Mucosa of gallbladder (tissue), 1 donor: ENCODE results near the gene PDE3B. TPM values are rescaled to one million over a fixed set of nuclear protein-coding genes. Genes with fewer than 3 reads are reported as not detected.
"Not testable (repeated sequence)": the region's sequence is repeated elsewhere in the genome, so short reads cannot be mapped to it uniquely, and the experiment has no call there.

Source experiments
- DNase-seq: peaks from one replicate; pipeline ENCODE4 v3.0.0-alpha.2; 2020; ENCODE audit warnings: low spot score
- total RNA-seq: library from RNA; stranded (reverse); gene quantifications from one replicate; pipeline ENCODE4 v1.2.1, GENCODE V29; 2021
- donor health status: DM: no; HTN: no; CAD: no.

Gene PDE3B
- total RNA-seq, 1 donor from 2014 or later, result 7.5 TPM

- DNase-seq, result no peak
These were observed 165.9 kb downstream of the PDE3B start for GRCh38 chr11:14809466-14809865.

DNA sequence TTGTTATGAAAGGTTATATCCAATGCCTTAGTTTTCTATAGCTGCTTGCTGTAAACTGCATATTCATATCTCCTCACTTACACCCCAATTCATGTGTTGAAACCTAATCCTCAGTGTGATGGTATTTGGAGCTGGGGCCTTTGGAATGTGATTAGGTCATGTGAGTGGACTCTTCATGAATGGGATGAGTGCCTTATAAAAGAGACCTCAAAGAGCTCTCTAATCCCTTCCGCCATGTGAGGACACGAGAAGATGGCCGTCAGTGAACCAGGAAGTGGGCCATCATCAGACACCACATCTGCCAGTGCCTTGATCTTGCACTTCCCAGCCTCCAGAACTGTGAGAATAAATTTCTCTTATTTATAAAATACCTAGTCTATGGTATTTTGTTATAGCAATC, 169.2 kb downstream of the PDE3B start:
- DNase-seq, result no peak

DNA sequence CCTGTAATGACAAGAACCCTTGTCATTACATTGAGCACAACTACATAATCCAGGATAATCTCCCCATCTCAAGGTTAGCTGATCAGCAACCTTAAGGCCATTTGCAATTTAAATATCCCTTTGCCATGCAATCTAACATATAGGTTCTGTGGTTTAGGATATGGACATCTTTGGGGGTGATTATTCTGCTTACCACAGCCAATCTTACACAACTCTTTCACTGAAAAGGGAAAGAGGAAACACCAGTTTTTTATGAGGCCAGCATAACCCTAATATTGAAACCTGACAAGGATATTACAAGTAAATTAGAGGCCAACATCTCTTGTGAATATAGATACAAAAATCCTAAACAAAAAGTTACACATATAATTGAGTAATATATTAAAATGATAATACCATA, 169.9 kb downstream of the PDE3B start:
- no peak for DNase-seq

DNA sequence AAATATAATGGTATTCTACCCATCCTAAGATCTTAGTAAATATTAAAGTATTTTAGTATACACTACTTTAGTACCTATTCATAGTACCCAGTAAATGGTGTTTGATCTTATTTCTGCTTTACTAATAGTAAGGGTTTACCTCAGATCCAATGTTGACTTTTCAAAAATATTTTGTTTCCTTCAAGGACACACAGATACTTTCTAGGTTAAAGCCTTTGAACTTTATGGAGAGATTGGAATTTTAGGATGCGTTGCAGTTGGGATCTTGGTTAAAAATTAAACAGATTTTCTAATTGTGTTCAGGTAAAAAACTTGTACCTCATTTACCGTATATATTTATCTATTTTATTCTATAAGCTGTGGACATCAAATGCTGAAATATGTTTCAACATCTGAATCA, 175.2 kb downstream of the PDE3B start:
- no peak for DNase-seq

GRCh38 chr11:14819596-14819995, 176.0 kb downstream of the PDE3B start:
- no peak for DNase-seq

GRCh38 chr11:14821031-14821430, 177.4 kb downstream of the PDE3B start:
- DNase-seq, result no peak

GRCh38 chr11:14826600-14826999, 183.0 kb downstream of the PDE3B start:
- DNase-seq, result no peak

DNA sequence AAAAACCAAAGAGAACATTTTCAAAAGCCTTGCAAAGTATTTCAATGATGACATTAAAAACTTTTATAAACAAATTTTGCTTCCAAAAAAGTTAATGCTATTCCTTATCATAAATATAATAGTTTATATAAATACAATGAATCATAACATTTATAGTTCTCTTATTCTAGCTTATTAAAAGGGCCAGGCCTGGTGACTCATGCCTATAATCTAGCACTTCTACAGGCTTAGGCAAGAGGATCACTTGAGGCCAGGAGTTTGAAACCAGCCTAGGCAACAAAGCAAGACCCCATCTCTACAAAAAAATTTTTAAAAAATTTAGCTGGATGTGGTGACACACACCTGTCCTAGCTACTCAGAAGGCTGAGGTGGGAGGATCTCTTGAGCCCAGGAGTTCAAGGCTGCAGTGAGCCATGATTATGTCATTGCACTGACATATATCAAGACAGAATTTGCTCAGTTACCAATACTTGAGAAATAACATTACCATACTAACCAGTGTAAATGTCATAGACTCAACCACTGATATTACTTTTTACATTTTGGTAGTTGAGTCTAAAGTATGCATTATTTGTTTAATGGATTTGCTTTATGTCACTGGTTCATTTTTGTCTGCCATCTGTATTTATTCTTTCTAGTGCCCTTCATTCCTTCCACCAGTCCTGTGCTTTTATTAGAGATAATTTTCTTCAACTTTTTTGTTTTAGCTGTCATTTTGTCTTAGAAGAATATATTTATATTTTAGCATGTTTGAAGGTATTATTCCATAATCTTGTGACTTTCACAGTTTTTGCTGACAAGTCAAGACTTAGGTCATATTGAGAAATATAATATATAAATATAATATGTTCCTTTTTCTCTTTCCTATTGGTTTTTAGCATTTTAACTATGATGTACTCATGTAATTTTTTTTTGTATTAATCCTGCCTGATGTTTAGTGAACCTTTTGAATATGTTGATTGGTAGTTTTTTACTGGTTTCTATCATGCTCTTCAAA, 192.2 kb downstream of the PDE3B start:
- DNase-seq, result no peak

DNA sequence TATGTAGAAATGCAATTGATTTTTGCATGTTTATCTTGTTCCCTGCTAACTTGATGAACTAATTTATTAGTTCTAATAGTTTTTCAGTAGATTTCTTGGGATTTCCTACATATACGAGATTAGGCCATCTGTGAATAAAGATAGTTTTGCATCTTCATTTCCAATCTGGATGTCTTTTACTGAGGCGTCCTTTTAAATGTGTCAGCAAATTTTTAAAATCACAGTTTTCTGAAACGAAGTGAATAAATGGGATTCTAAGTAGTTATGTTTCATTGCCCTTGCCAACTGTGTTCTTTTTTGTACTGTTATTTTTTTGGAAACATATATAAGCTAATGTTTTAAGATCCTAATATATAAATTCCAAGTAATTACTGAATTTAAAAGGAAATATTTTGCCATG, 198.4 kb downstream of the PDE3B start:
- DNase-seq, result no peak

DNA sequence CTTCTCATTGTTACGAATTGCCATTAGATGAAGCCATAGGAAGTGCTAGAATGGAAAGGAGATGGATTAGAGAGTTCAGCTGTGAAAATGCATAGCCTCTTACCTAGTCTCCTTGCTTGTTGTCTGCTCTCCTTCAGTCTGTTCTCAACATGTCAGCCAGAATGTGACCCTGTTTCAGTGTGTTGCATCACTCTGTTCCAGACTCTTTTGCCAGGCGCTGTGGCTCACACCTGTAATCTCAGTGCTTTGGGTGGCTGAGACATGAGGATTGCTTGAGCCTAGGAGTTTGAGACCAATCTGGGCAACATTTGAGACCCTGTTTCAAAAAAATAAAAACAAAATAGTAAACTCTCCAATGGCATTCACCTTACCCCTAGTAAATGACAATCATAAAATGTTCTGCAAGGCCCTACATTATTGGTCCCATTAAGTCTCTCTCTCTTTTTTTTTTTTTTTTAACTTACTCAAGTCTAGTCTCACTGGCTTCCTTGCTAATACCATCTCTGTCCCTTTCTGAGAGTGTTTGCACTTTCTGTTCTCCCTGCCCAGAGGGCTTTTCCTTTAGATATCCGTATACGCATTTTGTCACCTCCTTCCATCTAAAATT, 209.1 kb downstream of the PDE3B start:
- DNase-seq, result no peak

DNA sequence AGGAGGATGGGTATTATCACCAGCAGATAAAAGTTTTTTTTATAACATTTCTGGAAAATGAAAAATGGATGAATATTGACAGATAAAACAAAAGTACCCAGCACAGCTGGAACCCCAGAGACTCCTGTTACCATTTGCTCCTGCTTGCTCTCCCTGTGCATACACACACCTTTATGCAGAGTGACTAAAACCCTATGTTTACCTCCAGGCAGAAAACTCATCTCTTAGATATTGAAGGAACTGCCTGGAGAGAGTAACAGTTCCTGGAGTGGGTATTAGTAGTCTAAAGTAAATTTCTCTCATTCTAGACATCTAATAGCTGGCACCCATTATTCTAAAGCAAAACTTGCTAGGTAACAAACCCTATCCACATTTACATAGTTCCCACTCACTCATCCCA, 210.5 kb downstream of the PDE3B start:
- DNase-seq, result no peak

DNA sequence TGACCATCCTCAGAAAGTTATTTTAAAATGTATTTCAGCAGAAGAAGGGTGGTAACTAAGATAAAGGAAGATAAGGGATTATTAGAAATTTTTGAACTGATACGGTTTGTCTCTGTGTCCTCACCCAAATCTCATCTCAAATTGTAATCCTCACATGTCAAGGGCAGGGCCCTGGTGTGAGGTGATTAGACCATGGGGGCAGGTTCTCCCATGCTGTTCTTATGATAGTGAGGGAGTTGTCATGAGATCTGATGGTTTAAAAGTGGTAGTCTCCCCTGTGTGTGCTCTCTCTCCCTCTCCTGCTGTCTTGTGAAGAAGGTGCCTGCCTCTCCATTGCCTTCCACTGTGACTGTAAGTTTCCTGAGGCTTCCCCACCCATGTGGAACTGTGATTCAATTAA, 212.3 kb downstream of the PDE3B start:
- no peak for DNase-seq

DNA sequence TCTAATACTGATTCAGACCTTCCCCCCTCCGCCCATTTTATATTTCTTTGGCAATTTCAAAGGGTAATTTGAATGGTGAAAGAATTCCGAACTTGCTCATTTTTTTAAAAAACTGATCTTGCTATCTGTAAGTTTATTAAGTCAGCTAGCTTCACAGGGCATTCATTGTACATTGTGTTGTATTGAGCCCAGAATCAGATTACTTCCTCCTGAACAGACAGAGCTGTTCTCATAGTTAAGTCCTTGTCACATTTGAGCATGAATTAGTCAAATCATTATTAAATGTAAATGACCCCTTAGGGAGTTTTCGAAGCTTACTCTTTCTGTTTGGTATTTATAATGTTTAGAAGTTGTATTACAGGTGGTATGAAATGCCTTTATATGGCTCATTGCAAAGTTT, 214.0 kb downstream of the PDE3B start:
- no peak for DNase-seq

DNA sequence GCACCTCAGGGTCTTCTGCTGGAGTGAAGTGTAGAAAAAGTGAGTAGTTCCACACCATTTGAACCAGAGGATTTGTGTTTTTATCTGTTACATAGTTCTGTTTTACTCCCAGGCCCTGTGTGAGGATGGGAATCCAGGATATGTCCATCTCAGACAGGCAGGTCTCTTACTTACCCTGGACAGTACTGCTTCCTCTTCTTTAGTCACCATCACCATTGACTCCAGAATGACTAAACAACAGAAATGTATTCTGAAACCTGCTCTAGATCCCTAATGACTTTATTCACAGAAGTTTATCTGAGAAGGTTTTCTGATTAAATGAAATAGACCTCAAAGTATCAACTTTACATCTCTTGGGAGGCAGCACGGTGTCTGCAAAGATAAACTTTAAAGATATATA, 214.8 kb downstream of the PDE3B start:
- DNase-seq, result no peak

- DNase-seq, result no peak
These were observed 216.9 kb downstream of the PDE3B start for GRCh38 chr11:14860511-14860910.

GRCh38 chr11:14861680-14862079, 218.1 kb downstream of the PDE3B start:
- DNase-seq, result peak; percentile 54

GRCh38 chr11:14863775-14864174, 220.2 kb downstream of the PDE3B start:
- not testable (repeated sequence) for DNase-seq

GRCh38 chr11:14872032-14872431, 228.4 kb downstream of the PDE3B start:
- DNase-seq, result no peak

DNA sequence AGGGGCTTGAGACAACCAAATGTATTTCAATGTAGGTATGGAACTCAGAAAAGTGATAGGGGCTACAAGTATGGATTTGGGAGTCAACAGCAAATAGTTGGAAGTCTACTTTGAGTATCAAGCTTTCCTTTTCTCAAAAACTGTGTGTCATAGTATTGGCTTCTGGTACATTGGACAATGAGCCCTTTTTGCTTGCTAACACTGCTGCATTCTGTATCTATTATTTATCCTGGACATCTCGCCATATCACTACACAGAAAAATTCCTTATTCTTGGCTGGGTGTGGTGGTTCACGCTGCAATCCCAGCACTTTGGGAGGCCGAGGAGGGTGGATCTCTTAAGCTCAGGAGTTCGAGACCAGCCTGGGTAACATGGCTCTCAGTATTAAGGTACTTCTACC, 230.0 kb downstream of the PDE3B start:
- DNase-seq, result no peak

- no peak for DNase-seq
These were observed 231.6 kb downstream of the PDE3B start for GRCh38 chr11:14875163-14875562.

- DNase-seq, result no peak
These were observed 238.1 kb downstream of the PDE3B start for GRCh38 chr11:14881576-14882193.

DNA sequence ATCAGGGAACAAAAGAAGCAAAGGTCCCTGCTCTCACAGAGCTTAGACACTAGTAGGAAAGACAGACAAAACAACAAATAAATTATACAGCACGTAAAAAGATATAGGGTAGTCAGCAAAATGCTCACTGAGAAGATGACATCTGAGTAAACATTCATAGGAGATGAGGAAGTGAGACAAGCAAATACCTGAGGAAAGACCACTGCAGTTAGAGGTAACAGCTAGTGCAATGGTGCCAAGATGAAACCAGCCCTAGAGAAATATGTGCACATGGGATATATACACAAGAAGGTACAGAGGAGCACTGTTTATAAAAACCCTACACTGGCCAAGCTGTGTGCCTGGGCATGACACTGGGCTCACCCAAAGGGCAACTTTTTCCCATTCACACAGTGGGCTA, 238.6 kb downstream of the PDE3B start:
- DNase-seq, result no peak

DNA sequence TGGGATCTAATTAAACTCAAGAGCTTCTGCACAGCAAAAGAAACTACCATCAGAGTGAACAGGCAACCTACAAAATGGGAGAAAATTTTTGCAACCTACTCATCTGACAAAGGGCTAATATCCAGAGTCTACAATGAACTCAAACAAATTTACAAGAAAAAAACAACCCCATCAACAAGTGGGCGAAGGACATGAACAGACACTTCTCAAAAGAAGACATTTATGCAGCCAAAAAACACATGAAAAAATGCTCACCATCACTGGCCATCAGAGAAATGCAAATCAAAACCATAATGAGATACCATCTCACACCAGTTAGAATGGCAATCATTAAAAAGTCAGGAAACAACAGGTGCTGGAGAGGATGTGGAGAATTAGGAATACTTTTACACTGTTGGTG, 240.1 kb downstream of the PDE3B start:
- not testable (repeated sequence) for DNase-seq
